ENCODE measurements around the gene CAV3. TPM values are rescaled to one million over a fixed set of nuclear protein-coding genes. Genes with fewer than 3 reads are reported as not detected.

Gene CAV3
- total RNA-seq, 1 experiment from 2014 or later = not detected

DNA sequence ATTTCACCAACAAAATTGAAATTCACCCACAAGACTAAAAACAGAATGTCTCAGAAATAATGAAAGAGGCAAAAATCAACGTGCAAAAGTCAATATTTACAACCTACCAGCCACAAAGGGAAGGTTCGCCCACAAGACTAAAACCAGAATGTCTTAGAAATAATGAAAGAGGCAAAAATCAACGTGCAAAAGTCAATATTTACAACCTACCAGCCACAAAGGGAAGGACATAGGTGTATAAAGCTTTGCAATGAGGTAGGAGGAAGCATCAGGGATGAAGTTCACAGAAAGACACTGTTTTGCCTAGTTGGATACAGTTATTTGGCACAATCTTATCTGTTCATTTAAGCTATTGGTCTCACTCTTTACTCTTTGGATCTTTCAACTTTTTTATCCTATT lies 21.5 kb downstream of the CAV3 start:
- H3K4me1 Mint-ChIP-seq (ENCODE audit: insufficient read depth, unreplicated experiment) = peaks cover 13% of the 10 kb centered on the region
- CTCF ChIA-PET = interaction anchor here (0.6 to 4.9 kb wide), 6 partner anchors 9 to 92 kb away, joined by 3 to 20 read pairs (median 4); partner anchors contain the start of gene OXTR

DNA sequence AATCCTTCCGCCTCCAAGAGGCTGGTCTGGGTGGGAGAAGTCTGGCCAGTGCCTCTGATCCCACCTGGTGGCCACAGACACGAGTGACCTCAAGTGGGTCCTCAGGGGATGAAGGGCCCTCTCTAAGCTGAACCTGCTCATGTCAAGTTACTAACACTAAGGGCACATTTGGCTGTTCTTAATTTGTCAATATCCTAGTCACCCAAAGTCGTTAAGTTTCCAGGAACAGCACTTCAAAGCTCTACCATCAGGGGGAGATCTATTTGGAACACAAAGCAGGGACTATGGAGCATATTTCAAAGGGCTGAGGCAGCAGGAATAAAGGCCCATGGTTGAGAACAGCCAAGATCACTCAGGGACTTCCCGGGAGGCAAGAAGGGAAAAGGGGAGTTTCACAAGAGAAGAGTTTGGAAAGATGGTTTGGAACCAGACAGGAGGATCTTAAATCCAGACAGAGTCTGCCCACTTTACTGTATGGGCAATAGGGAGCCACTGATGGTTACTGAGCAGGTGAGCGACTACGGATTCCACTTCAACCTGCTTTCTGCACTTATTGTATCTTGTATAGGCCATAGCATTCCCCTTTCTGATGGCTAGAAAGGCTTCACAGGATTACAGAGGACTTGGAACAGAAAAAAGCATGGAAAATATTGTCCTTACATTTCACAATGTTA lies 22.1 kb downstream of the CAV3 start:
- BruUV-seq (replicated peaks) = no TSS peak
- intact Hi-C loops (cut with micrococcal nuclease) = loop anchor here (5.0 kb wide), 1 partner anchor 43 kb away; no protein-coding TSS in a partner anchor
- ChIA-PET CTCF (interaction anchor here (0.6 to 4.9 kb wide), 8 partner anchors 10 to 532 kb away, joined by 3 to 20 read pairs (median 4); partner anchors contain the start of gene OXTR), POLR2A (no interaction called here)
- Mint-ChIP-seq H3K4me1 (ENCODE audit: insufficient read depth, unreplicated experiment) (peaks cover 13% of the 10 kb centered on the region), H3K36me3 (ENCODE audit: insufficient read depth, unreplicated experiment) (no peaks in the 10 kb centered on the region), H3K9me3 (ENCODE audit: unreplicated experiment) (no peaks in the 10 kb centered on the region), H3K27ac (ENCODE audit: low read depth, unreplicated experiment) (no peak overlapping the region), H3K27me3 (ENCODE audit: insufficient read depth, unreplicated experiment) (no peaks in the 10 kb centered on the region), H3K4me3 (ENCODE audit: unreplicated experiment) (no peak overlapping the region)
- peak; percentile 20 for DNase-seq (ENCODE audit: unreplicated experiment)
- TF ChIP-seq, protein P1, sequence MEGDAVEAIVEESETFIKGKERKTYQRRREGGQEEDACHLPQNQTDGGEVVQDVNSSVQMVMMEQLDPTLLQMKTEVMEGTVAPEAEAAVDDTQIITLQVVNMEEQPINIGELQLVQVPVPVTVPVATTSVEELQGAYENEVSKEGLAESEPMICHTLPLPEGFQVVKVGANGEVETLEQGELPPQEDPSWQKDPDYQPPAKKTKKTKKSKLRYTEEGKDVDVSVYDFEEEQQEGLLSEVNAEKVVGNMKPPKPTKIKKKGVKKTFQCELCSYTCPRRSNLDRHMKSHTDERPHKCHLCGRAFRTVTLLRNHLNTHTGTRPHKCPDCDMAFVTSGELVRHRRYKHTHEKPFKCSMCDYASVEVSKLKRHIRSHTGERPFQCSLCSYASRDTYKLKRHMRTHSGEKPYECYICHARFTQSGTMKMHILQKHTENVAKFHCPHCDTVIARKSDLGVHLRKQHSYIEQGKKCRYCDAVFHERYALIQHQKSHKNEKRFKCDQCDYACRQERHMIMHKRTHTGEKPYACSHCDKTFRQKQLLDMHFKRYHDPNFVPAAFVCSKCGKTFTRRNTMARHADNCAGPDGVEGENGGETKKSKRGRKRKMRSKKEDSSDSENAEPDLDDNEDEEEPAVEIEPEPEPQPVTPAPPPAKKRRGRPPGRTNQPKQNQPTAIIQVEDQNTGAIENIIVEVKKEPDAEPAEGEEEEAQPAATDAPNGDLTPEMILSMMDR (IDR thresholded peaks at IDR 0.05; ENCODE audit: unreplicated experiment) = no peak

More for the DNA sequence above, 21.5 kb downstream of the CAV3 start:
- TF ChIP-seq, protein P1 (IDR thresholded peaks at IDR 0.05; ENCODE audit: unreplicated experiment) = no peak
- H3K9me3 Mint-ChIP-seq (ENCODE audit: unreplicated experiment) = no peaks in the 10 kb centered on the region
- H3K36me3 Mint-ChIP-seq (ENCODE audit: insufficient read depth, unreplicated experiment) = no peaks in the 10 kb centered on the region
- H3K27me3 Mint-ChIP-seq (ENCODE audit: insufficient read depth, unreplicated experiment) = no peaks in the 10 kb centered on the region
- no TSS peak for BruUV-seq (replicated peaks)
- no peak overlapping the region for H3K27ac Mint-ChIP-seq (ENCODE audit: low read depth, unreplicated experiment)
- POLR2A ChIA-PET = no interaction called here
- DNase-seq (ENCODE audit: unreplicated experiment) = no peak
- intact Hi-C loops (cut with micrococcal nuclease) = loop anchor here (5.0 kb wide), 1 partner anchor 43 kb away; no protein-coding TSS in a partner anchor
- no peak overlapping the region for H3K4me3 Mint-ChIP-seq (ENCODE audit: unreplicated experiment)

DNA sequence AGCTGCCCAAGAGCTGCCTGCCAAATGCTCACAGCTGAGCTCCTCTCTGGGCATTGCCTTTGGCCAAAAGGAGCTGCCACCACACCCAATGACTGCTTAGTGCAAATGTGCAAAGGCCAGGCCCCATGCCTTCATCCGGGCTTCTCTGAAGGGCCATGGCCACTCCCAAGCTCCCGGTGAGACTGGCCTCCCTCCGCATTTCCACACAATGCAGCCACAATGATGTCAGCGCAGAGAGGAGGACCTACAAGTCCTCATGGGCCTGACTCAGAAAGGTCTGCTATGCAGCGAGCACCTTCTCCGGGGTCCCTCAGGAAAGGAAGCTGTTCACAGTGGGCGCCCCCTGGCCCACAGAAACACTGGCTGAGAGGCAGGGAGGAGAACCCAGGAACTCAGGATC lies 23.1 kb downstream of the CAV3 start:
- Mint-ChIP-seq H3K4me3 (ENCODE audit: unreplicated experiment) (no peak overlapping the region), H3K27me3 (ENCODE audit: insufficient read depth, unreplicated experiment) (no peaks in the 10 kb centered on the region), H3K27ac (ENCODE audit: low read depth, unreplicated experiment) (no peak overlapping the region), H3K36me3 (ENCODE audit: insufficient read depth, unreplicated experiment) (no peaks in the 10 kb centered on the region), H3K9me3 (ENCODE audit: unreplicated experiment) (no peaks in the 10 kb centered on the region), H3K4me1 (ENCODE audit: insufficient read depth, unreplicated experiment) (peaks cover 13% of the 10 kb centered on the region)
- TF ChIP-seq, protein P1 (IDR thresholded peaks at IDR 0.05; ENCODE audit: unreplicated experiment) = no peak
- intact Hi-C loops (cut with micrococcal nuclease) = loop anchor here (5.0 kb wide), 1 partner anchor 44 kb away; no protein-coding TSS in a partner anchor
- CTCF ChIA-PET = interaction anchor here (0.6 to 4.9 kb wide), 4 partner anchors 13 to 531 kb away, joined by 3 to 20 read pairs (median 4); partner anchors contain the start of gene OXTR
- DNase-seq (ENCODE audit: unreplicated experiment) = no peak
- BruUV-seq (replicated peaks) = no TSS peak
- POLR2A ChIA-PET = no interaction called here
